RWPE1 (cell line): ENCODE data around the gene ACTL7A.

Experiments
- CTCF ChIA-PET: fragments of 350-600 bp; sonication (Branson Sonifier 250); formaldehyde crosslinking; extraction: SDS; loops from one replicate; lab custom pipeline; 2021; lab: Yijun Ruan, JAX
- POLR2A ChIA-PET: fragments of 400-600 bp; formaldehyde crosslinking; extraction: SDS; loops from one replicate; lab custom pipeline; 2020; ENCODE audit warnings: antibody characterized with exemption; ENCODE audit not compliant: low non-redundant PET; lab: Yijun Ruan, JAX
- DNase-seq: peaks from one replicate; pipeline ENCODE4 v3.0.0; 2012; ENCODE audit warnings: low spot score
- H3K27ac ChIP-seq: fragments of 450-650 bp; 2 replicates; pipeline ENCODE4 v1.5.1; 2017
- TF ChIP-seq, protein P1 (sequence below): fragments of 450-650 bp; conservative IDR thresholded peaks from 2 replicates; pipeline ENCODE4 v1.5.1; 2017; ENCODE audit warnings: low read depth, mild to moderate bottlenecking

Gene ACTL7A

DNA sequence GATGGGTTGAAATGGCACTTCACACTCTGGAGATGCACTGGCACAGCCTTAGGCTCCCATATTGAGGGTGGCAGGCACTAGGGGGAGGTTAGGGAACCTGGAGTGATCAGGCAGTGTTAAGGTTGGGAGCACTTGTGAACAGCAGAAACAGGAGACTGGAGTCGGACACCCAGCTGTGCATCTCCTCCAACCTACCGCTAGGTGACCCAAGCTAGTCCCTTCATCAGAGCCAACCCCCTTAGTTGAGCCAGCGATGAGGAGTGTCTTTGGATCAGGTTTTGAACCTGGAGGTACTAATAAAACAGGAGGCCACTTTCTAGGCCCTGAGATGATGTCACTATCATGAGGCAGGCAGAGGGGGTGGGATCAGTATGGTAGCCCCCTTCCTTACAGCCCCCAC is 8.0 kb upstream of the ACTL7A start:
- H3K27ac ChIP-seq, result no peak overlapping the region
- no peak for DNase-seq
- CTCF ChIA-PET, result interaction anchor here (0.7 kb wide), 1 partner anchor 213 kb away, joined by 3 read pairs; no protein-coding TSS in a partner anchor
- POLR2A ChIA-PET, result no interaction called here
- TF ChIP-seq, protein P1, sequence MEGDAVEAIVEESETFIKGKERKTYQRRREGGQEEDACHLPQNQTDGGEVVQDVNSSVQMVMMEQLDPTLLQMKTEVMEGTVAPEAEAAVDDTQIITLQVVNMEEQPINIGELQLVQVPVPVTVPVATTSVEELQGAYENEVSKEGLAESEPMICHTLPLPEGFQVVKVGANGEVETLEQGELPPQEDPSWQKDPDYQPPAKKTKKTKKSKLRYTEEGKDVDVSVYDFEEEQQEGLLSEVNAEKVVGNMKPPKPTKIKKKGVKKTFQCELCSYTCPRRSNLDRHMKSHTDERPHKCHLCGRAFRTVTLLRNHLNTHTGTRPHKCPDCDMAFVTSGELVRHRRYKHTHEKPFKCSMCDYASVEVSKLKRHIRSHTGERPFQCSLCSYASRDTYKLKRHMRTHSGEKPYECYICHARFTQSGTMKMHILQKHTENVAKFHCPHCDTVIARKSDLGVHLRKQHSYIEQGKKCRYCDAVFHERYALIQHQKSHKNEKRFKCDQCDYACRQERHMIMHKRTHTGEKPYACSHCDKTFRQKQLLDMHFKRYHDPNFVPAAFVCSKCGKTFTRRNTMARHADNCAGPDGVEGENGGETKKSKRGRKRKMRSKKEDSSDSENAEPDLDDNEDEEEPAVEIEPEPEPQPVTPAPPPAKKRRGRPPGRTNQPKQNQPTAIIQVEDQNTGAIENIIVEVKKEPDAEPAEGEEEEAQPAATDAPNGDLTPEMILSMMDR, result no peak

GRCh38 chr9:108854641-108855528 is 7.2 kb upstream of the ACTL7A start:
- ChIA-PET CTCF (interaction anchor here (0.7 kb wide), 1 partner anchor 12 kb away, joined by 3 read pairs; no protein-coding TSS in a partner anchor), POLR2A (no interaction called here)
- no peak overlapping the region for H3K27ac ChIP-seq
- DNase-seq, result no peak
- TF ChIP-seq, protein P1, result no peak

DNA sequence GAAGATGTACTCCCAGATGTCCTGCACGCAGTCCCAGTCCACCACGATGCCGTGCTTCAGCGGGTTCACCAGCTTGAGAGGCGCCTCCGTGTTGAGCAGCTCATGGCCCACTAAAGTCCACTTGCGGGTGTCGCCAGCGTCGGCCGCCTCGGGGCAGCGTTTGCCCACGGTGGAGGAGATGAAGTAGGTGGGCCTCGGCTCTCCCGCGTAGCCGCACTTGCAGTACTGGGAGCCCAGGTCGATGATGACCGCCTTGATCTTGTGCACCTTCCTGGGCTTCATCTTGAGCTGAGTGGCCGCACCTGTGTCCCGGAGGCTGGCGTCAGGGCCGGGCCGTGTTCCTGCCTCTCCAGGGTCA is 6.6 kb upstream of the ACTL7A start:
- CTCF ChIA-PET, result interaction anchor here (0.7 kb wide), 1 partner anchor 13 kb away, joined by 3 read pairs; no protein-coding TSS in a partner anchor

DNA sequence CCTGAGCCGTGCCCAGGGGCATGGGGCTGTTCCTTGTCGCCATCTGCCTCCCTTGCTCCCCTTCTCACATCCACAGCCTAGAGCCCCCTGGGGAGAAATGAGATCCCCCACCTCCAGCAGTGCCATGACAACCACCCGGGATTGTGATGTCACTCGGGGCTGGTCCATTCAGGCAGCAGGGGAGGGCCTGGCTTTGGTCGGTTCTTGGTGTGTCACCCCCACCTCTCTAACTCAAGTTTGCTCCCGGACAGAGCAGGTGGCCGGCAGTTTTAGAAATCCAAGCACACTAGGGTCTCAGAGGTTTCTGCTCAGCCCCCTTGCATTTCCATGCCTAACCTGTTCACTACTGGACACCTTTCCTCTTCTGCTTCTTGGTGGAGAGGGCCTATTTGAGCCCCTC is 6.2 kb upstream of the ACTL7A start, which contains the start of gene ACTL7B:
TSS of gene ACTL7B (minus strand) at position 99 of the 400 bp plus-strand sequence. CDS start at position 43, 56 bp downstream.
- TF ChIP-seq, protein P1, result no peak
- no peak for DNase-seq
- H3K27ac ChIP-seq, result no peak within 1 kb of the TSS
- ChIA-PET CTCF (no interaction called here), POLR2A (no interaction called here)

More for the DNA sequence above, 6.6 kb upstream of the ACTL7A start:
- POLR2A ChIA-PET, result no interaction called here
- no peak for DNase-seq
- TF ChIP-seq, protein P1, result no peak
- no peak overlapping the region for H3K27ac ChIP-seq

- CTCF ChIA-PET, result interaction anchor here (0.6 kb wide), 1 partner anchor 139 kb away, joined by 3 read pairs; no protein-coding TSS in a partner anchor
- DNase-seq, result no peak
- TF ChIP-seq, protein P1, result no peak
- POLR2A ChIA-PET, result no interaction called here
- H3K27ac ChIP-seq, result no peak overlapping the region
Measured at GRCh38 chr9:108857572-108857971, 4.5 kb upstream of the ACTL7A start.

DNA sequence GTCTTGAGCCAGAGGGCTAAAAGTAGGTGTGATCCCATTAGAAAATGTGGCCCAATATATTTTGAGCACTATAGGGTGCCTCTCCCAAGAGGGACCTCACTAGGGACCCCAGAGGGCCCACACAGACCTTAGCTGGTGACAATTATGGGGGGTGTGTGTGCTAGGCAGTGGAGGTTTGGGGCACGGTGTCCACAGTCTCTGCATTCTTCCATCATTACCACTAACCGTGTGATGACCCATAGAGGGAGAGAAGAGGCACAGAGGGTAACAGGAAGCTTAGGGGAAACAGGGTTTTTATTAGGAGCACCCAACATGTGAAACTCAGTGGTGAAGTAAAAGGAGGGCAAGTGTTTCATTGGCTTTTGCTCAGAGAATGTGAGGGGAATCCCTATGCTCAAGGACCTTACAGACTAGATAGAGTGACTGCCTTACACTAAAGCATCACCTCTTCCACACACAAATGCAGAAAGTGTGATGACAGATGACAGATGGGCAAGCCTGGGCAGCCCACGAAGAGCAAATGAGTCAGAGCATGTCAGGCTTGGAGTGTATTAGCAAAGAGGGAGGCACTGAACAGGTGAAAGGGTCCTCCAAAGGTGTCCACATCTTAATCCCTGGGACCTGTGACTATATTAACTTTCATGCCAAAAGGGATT is 2.5 kb upstream of the ACTL7A start:
- ChIA-PET POLR2A (no interaction called here), CTCF (interaction anchor here (0.6 kb wide), 1 partner anchor 1847 kb away, joined by 6 read pairs; no protein-coding TSS in a partner anchor)
- TF ChIP-seq, protein P1, result no peak
- peak; percentile 91 for DNase-seq
- peak overlapping the region; percentile 16; the same call in 1 of the 2 replicates for H3K27ac ChIP-seq
